ENCODE data around the gene ZNHIT2.

The ZNHIT2 gene

DNA sequence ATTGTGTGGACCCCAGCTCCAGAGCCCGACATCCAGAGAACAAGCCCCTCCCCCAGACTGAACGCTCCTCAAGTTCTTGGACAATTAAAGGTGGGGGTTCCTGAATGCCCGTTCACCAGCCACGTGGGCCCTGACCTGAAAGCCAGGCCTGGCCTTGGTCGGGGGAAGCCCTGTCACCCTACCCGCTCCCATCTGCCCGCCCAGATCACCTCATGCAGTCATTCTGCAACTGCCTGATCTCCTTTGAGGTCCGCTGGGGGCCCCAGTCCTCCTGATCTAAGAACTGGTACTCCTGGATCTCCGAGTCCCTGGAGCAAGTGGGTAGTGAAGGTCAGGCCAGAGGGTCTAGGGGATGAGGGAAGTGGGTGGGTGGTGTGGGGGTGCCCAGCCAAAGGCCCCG is 50.1 kb downstream of the ZNHIT2 start:
- no peak for DNase-seq

DNA sequence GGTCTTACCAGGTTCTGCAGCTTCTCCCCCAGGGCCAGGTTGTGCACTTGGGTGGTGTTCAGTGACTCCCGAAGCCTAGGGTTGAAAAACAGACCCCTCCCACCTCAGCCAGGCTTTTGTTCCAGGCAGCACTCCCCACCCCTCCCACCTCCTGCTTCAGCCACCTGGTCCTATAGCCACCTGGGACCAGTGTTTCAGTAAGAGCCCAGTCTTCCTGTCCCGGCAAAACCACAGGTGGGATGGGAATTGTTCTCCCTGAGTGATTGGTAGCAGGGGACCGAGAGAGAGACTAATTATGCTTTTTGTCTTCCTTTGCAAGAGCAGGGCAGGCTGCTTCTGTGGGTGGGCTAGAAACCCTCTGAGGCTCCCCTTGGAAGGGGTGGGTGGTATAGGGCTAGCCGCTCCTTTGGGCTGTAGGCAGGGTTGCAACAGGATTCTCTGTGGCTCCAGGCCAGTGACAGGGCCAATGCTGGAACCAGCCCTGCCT is 50.7 kb downstream of the ZNHIT2 start:
- DNase-seq = no peak
